Gastrocnemius medialis (tissue), 4 donors: ENCODE measurements around the gene MRPL17.

Experiments used
- CTCF ChIP-seq, 5 experiments: fragments of 450-650 bp in 3 of 5; fragments of 200-600 bp in 2 of 5; sonication (generic) in 2 of 5; IDR thresholded peaks in 4 of 5; conservative IDR thresholded peaks in 1 of 5; 1 replicate in 4 of 5; 2 replicates in 1 of 5; pipeline ENCODE4 v1.5.1; 2016 to 2019; ENCODE audit warnings: antibody characterized with exemption in 5 of 5, mild to moderate bottlenecking in 3 of 5, moderate library complexity in 3 of 5
- POLR2A ChIP-seq, 2 donors: fragments of 450-650 bp; IDR thresholded peaks; one replicate each; pipeline ENCODE4 v1.6.1; 2017; ENCODE audit warnings: antibody characterized with exemption in 2 of 2, mild to moderate bottlenecking in 2 of 2, moderate library complexity in 2 of 2

- TF ChIP-seq CTCF (IDR thresholded peaks at IDR 0.05 in 4 of 5, conservative IDR thresholded peaks at IDR 0.05 in 1 of 5) (no peak), POLR2A (IDR thresholded peaks at IDR 0.05) (no peak)
Measured at GRCh38 chr11:6630632-6631291, 52.4 kb downstream of the MRPL17 start.
